GM12891 (cell line): ENCODE results near the gene HDAC8.
"Not testable (repeated sequence)": the region's sequence is repeated elsewhere in the genome, so short reads cannot be mapped to it uniquely, and the experiment has no call there.

Experiments
- DNase-seq: peaks from one replicate; pipeline ENCODE4 v3.0.0; 2011; ENCODE audit warnings: low spot score; ENCODE audit not compliant: insufficient read length
- FAIRE-seq: peaks from 2 replicates; lab custom pipeline; 2011; peaks lifted over from hg19 to GRCh38; lab: Jason Lieb, UNC
- PAX5 ChIP-seq: IDR thresholded peaks from 2 replicates; pipeline ENCODE4 v1.6.1; 2011; ENCODE audit warnings: low read length, moderate library complexity, mild to moderate bottlenecking; ENCODE audit not compliant: insufficient read depth, severe bottlenecking
- POLR2A ChIP-seq: IDR thresholded peaks from 2 replicates; pipeline ENCODE4 v1.6.1; 2011; ENCODE audit warnings: low read depth, low read length, control low read depth
- POLR2AphosphoS5 ChIP-seq: IDR thresholded peaks from 2 replicates; pipeline ENCODE4 v1.6.1; 2011; ENCODE audit warnings: low read depth, low read length, control low read depth
- POU2F2 ChIP-seq: IDR thresholded peaks from 2 replicates; pipeline ENCODE4 v1.6.1; 2011; ENCODE audit warnings: low read depth, mild to moderate bottlenecking, control low read depth, low read length, moderate library complexity
- SPI1 ChIP-seq: IDR thresholded peaks from 2 replicates; pipeline ENCODE4 v1.6.1; 2011; ENCODE audit warnings: low read depth, low read length, control low read depth
- TAF1 ChIP-seq: IDR thresholded peaks from 2 replicates; pipeline ENCODE4 v1.6.1; 2011; ENCODE audit warnings: low read depth, low read length, control low read depth

HDAC8 gene

DNA sequence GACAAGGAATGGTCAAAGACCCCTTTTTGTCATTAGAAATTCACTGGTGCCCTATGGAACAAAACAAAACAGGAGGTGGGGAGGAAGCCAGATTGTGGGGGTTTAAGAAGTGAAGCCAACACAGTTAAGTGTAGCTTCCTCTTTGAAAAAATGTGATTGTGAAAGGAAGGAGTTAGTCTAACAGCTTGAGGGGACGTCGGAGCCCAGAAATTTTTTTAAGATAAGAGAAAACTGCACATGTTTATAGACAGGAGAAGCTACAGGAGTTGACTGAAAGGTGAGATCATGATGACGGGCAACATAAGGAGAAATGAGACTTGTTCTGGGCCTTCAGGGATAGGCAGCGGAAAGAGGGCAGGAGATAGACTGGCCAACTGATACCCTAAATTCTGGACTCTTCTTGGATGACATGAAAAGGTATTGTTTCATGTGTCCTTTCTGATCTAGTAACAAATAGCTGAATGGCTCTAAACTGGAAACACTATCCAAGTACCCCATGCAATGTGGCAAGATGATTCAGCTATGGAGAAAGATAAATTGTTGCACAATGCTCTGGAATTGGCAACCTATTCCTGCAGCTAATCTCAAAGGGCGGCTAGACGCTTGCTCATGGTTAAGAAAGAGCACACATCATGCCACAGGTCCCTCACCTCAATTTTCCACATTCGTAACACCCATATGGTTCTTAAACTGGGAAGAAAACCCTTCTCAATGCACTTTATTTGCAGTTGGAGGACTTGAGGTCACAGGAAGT is 3.7 kb upstream of the HDAC8 start:
- DNase-seq, result no peak
- TF ChIP-seq SPI1 (no peak), POU2F2 (no peak), TAF1 (no peak), POLR2A (no peak), POLR2AphosphoS5 (no peak), PAX5 (no peak)
- no peak for FAIRE-seq

DNA sequence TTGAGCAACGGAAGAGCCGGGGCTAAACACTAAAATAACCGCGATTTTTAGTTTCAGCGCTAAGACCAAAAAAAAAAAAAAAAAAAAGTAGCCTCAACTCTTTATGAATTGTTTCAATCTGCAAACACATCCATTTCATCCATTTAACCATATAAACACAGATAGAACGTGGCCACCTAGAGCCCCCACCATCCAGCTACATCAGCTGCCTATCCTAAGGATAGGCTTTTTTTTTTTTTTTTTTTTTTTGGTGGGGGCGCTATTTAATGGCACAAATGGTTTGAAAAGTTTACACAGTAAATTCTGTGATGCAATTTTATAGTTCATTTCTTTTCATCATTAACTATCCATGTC is 492 bp upstream of the HDAC8 start:
- TF ChIP-seq PAX5 (no peak), POLR2AphosphoS5 (no peak), POLR2A (no peak), POU2F2 (no peak), TAF1 (no peak), SPI1 (no peak)
- FAIRE-seq, result no peak
- no peak for DNase-seq

DNA sequence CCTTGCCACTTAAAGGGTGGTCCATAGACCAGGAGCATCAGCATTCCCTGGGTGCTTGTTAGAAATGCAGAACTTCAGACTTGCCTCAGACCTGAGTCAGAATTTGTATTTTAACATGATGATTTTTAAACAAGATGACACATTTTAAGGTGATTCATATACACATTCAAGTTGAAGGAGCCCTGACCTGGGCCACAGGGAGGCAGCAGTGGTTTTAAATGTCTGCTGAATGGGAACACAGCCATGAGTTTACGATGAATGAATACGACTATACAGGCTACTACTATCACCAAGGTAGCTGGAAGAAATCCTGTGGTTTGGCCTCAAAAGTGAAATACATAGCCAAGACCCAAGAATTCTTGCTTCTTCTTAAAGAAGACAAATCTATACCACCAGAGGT is 2.9 kb downstream of the HDAC8 start:
- no peak for DNase-seq
- FAIRE-seq, result no peak
- TF ChIP-seq POLR2A (no peak), TAF1 (no peak), POLR2AphosphoS5 (no peak), POU2F2 (no peak), PAX5 (no peak), SPI1 (no peak)

DNA sequence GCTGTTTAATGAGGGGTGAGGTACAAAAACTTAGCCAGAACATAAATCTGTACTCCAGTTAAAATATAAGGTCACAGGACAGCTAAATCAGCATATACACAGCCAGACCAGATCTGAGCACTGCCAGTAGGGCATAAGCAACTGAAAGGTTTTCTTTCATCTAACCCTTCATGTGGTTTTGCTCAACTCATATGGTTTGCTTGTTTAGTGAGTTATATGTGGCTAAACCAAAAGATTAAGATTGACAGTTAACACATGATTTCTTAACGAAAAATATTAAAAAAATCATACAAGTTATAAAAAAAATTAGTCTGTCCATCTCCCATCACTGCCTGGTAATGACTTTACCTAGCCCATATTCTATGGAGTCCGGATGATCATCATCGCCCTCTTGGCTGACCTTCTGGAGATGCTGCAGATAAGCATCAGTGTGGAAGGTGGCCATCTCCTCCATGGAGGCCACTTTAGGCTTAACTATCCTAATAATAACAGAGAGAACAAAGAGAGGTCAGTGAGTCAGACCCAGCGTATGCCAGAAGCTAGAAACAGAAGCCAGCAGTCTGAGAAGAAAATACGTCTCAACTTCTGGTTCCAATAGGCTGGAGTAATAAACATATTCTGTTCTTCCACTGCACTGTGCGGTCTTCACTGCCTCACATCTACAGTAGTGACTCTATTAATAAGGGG is 4.1 kb downstream of the HDAC8 start:
- no peak for TF ChIP-seq POU2F2
- no peak for TF ChIP-seq POLR2AphosphoS5
- no peak for TF ChIP-seq PAX5
- TF ChIP-seq POLR2A, result no peak
- no peak for TF ChIP-seq SPI1
- TF ChIP-seq TAF1, result no peak
- DNase-seq, result no peak
- FAIRE-seq, result no peak

DNA sequence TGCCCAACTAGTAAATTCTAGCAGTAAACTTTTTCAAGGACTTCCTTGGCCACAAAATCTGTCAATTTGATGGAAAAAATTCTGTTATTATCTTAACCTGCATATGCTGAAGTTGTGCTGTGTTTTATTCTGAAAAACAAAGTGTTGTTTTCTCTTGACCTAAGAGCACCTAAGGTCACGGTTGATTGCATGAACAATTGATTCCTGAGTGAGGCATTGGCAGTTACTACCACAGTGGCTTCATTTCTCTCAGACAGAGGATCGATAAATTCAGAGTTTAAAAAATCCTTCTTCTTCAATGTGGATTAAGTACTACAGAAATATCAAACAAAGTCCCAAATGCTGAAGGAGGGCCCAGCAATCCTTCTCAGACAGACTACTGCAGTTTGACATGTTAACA is 6.2 kb downstream of the HDAC8 start:
- TF ChIP-seq POLR2A (no peak), POLR2AphosphoS5 (no peak), SPI1 (no peak), POU2F2 (no peak), PAX5 (no peak), TAF1 (no peak)
- FAIRE-seq (no peak), DNase-seq (no peak)

DNA sequence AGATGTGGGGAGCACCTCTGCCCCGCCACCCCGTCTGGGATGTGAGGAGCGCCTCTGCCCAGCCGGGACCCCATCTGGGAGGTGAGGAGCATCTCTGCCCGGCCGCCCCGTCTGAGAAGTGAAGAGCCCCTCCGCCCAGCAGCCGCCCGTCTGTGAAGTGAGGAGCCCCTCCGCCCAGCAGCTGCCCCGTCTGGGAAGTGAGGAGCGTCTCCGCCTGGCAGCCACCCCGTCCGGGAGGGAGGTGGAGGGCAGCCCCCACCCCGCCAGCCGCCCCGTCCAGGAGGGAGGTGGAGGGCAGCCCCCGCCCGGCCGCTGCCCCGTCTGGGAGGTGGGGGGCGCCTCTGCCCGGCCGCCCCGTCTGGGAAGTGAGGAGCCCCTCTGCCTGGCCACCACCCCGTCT is 13.0 kb downstream of the HDAC8 start:
- FAIRE-seq, DNase-seq: not testable (repeated sequence)

DNA sequence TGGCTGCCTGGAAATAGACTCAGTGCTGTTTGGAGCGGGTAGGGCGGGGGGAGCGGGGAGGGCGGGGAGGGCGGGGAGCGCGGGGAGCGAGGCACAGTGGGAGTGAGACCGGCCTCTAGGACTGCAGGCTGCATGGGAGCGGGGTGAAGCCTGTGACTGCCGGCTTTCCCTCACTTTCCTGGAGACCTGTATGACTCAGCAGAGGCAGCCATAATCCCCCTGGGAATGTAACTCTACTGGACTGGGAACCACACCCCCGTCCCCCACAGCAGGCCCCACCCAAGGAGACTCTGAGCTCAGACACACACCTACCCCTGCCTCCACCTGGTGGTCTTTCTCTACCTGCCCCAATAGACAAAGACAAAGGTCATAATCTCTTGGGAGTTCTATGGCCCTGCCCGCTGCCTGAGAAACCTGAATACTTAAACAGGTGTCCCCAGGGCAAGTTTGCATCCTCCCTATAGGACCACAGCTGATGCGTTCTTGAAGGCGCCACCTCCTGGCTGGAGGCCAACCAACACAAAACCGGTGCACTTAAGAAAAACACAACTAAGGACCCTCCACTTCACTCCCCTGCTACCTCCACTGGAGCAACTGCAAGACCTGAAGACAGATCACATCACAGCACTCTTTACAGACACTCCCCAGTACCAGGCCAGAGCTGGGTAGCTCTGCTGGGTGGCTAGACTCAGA is 18.0 kb downstream of the HDAC8 start:
- no peak for TF ChIP-seq POU2F2
- no peak for TF ChIP-seq PAX5
- TF ChIP-seq POLR2AphosphoS5, result no peak
- FAIRE-seq (peak; percentile 9), DNase-seq (no peak)

DNA sequence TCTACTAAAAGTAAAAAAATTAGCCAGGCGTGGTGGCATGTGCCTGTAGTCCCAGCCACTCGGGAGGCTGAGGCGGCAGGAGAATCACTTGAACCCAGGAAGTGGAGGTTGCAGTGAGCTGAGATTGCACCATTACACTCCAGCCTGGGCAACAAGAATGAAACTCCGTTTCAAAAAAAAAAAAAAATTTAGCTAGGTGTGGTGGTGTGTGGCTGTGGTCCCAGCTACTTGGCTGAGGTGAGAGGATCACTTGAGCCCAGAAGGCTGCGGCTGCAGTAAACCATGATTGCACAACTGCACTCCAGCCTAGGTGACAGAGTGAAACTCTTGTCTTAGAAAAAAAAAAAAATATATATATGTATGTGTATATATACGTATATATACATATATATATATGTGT is 20.2 kb downstream of the HDAC8 start:
- not testable (repeated sequence) for DNase-seq, FAIRE-seq

DNA sequence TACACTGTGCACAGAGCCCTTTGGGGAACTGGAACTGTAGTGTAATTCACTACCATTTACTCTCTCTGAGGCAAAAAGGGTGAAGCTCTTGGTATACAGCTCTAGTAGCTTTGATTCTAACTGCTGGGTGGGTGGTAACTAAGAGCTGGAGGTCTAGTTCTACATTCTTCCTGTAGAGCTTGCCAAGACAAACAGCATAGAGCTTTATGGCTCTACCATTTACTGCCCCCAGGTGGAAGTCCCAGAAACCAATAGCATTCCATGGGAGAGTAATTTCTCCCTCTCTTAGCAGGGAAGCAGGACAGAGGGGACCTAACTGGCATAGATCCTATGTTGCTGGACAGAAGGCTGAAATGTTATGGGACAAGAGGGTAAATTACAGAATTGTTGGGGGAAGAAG is 26.7 kb downstream of the HDAC8 start:
- DNase-seq (no peak), FAIRE-seq (no peak)
- TF ChIP-seq POLR2AphosphoS5 (no peak), TAF1 (no peak), SPI1 (no peak), PAX5 (no peak), POU2F2 (no peak), POLR2A (no peak)

DNA sequence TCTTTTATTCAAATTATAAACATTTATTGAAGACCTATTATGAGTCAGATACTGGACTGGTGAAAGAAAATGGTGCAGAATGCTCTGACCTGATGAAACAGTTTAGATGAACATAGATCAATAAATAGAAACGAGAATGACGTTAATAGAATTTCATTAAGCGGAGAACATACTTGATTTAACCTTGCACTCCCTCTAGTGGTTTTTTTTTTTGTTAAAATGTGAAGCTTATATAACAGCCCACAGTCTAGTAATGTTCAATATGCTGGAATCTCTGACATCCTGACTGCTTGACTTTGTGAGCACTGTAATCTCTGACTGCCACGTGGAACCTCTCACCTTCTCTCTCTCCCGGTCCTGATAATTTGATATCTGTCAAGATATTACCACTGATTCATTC is 32.3 kb downstream of the HDAC8 start:
- TF ChIP-seq TAF1, result no peak
- TF ChIP-seq SPI1, result no peak
- TF ChIP-seq PAX5, result no peak
- no peak for TF ChIP-seq POU2F2
- TF ChIP-seq POLR2AphosphoS5, result no peak
- TF ChIP-seq POLR2A, result no peak
- DNase-seq, result no peak
- FAIRE-seq, result peak; percentile 9
